NOMO-1 treated with DMSO at 0.1 percent for 48 hours (cell line): ENCODE measurements around the gene SAG.
"Not testable (repeated sequence)": the region's sequence is repeated elsewhere in the genome, so short reads cannot be mapped to it uniquely, and the experiment has no call there.

Experiments
- DNase-seq: peaks from one replicate; lab custom pipeline; 2025; ENCODE audit not compliant: unreplicated experiment; lab: John Stamatoyannopoulos, UW

SAG gene

GRCh38 chr2:233329489-233330135 lies 22.0 kb downstream of the SAG start:
- DNase-seq = no peak

- peak; percentile 100 for DNase-seq
Measured at GRCh38 chr2:233331536-233331935, 23.9 kb downstream of the SAG start.

- DNase-seq = no peak
Measured at GRCh38 chr2:233332125-233332524, 24.5 kb downstream of the SAG start.

- no peak for DNase-seq
Measured at GRCh38 chr2:233334915-233335314, 27.3 kb downstream of the SAG start.

GRCh38 chr2:233336091-233336490 lies 28.5 kb downstream of the SAG start:
- DNase-seq = not testable (repeated sequence)

- no peak for DNase-seq
Measured at GRCh38 chr2:233336541-233336940, 28.9 kb downstream of the SAG start.

- no peak for DNase-seq
Measured at GRCh38 chr2:233338046-233338445, 30.4 kb downstream of the SAG start.

GRCh38 chr2:233338812-233339368 lies 31.3 kb downstream of the SAG start:
- DNase-seq = no peak

GRCh38 chr2:233339427-233339826 lies 31.8 kb downstream of the SAG start:
- DNase-seq = peak; percentile 77

GRCh38 chr2:233341296-233341695 lies 33.7 kb downstream of the SAG start:
- no peak for DNase-seq

- no peak for DNase-seq
Measured at GRCh38 chr2:233342301-233342700, 34.7 kb downstream of the SAG start.

GRCh38 chr2:233343171-233343705 lies 35.6 kb downstream of the SAG start:
- DNase-seq = peak; percentile 8

- DNase-seq = no peak
Measured at GRCh38 chr2:233346376-233346775, 38.8 kb downstream of the SAG start.

GRCh38 chr2:233346930-233347329 lies 39.3 kb downstream of the SAG start:
- DNase-seq = no peak

- peak; percentile 70 for DNase-seq
Measured at GRCh38 chr2:233349005-233349998, 41.7 kb downstream of the SAG start.

GRCh38 chr2:233350708-233351107 lies 43.1 kb downstream of the SAG start:
- DNase-seq = peak; percentile 69

- DNase-seq = peak; percentile 66
Measured at GRCh38 chr2:233351423-233351822, 43.8 kb downstream of the SAG start.

- no peak for DNase-seq
Measured at GRCh38 chr2:233352141-233352842, 44.7 kb downstream of the SAG start.

GRCh38 chr2:233353101-233353768 lies 45.6 kb downstream of the SAG start:
- DNase-seq = no peak

- DNase-seq = peak; percentile 74
Measured at GRCh38 chr2:233353769-233354499, 46.3 kb downstream of the SAG start, which contains the start of gene DGKD. TSS of gene DGKD (plus strand) at chr2:233354494. CDS start at chr2:233354519, 25 bp downstream.
